HCT116 (cell line): ENCODE measurements around the gene MED27.

ENCODE experiments used
- CTCF ChIP-seq, 3 experiments: fragments of 200-600 bp in 1 of 3; sonication (generic) in 1 of 3; IDR thresholded peaks in 2 of 3; conservative IDR thresholded peaks in 1 of 3; 2 replicates each; pipeline ENCODE4 v1.5.1; 2012 to 2017; ENCODE audit warnings: low read depth in 2 of 3, low read length in 2 of 3, antibody characterized with exemption in 1 of 3, borderline replicate concordance in 1 of 3, control low read depth in 1 of 3, mild to moderate bottlenecking in 1 of 3, mixed read lengths in 1 of 3, mixed run types in 1 of 3, moderate library complexity in 1 of 3; ENCODE audit not compliant: insufficient read depth in 1 of 3
- EZH2 ChIP-seq: fragments of 200-600 bp; sonication (generic); IDR thresholded peaks from 2 replicates; pipeline ENCODE4 v1.6.1; 2017; ENCODE audit warnings: antibody characterized with exemption, mixed run types
- YY1 ChIP-seq: IDR thresholded peaks from 2 replicates; pipeline ENCODE4 v1.6.1; 2011; ENCODE audit warnings: low read length, low read depth, moderate library complexity, mild to moderate bottlenecking; ENCODE audit not compliant: insufficient replicate concordance; ENCODE audit errors: extremely low read depth

DNA sequence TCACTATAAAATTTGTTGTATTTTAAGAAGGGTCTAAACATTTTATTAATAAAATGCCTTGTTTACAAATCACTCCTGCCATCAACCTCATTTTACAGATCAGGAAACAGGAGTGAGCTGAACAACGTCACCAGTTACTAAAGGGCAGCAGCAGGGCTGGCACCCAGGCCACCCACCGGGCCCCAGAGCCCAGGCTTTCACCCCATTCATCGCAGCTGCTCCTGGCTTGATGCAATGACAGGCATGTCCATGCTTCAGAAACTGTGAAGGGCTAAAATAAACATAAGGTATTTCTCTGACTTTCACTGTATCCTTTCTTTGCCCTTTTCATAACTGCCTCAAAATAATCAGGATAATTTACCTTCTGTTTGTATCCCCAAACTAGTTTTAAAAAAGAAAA is 18.1 kb downstream of the MED27 start:
- no peak for TF ChIP-seq CTCF (IDR thresholded peaks at IDR 0.05 in 2 of 3, conservative IDR thresholded peaks at IDR 0.05 in 1 of 3; ENCODE audit: borderline replicate concordance in 1 of 3, insufficient read depth in 1 of 3, low read depth in 2 of 3, low read length in 2 of 3)
- TF ChIP-seq EZH2, result no peak
- no peak for TF ChIP-seq YY1
